GM10847 (cell line): Measurements from ENCODE around the gene TTC7B.
A peak's percentile ranks its signal among the peaks of the same experiment; 100 is the strongest.

Source experiments
- POLR2A ChIP-seq: IDR thresholded peaks from 2 replicates; pipeline ENCODE4 v1.6.1; 2011; ENCODE audit not compliant: insufficient read length; ENCODE audit errors: extremely low read depth

The TTC7B gene

DNA sequence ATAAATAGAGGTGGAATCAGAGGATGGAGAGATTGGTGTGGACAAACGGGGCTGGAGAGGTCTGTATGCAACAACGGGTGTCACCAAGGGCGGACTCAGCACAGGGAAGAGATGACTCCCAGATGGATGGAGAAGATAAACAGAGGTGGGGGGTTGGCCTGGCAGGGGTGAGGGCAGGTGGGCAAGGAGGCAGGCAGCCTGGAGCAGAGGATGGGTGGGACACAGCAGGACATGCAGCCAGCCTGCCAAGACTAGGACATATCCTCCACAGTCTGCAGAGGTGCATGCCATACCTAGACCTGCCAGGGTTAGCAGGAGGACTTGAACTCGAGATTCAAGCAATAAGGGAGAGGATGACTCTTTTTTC, 56.2 kb downstream of the TTC7B start:
- no peak for TF ChIP-seq POLR2A

DNA sequence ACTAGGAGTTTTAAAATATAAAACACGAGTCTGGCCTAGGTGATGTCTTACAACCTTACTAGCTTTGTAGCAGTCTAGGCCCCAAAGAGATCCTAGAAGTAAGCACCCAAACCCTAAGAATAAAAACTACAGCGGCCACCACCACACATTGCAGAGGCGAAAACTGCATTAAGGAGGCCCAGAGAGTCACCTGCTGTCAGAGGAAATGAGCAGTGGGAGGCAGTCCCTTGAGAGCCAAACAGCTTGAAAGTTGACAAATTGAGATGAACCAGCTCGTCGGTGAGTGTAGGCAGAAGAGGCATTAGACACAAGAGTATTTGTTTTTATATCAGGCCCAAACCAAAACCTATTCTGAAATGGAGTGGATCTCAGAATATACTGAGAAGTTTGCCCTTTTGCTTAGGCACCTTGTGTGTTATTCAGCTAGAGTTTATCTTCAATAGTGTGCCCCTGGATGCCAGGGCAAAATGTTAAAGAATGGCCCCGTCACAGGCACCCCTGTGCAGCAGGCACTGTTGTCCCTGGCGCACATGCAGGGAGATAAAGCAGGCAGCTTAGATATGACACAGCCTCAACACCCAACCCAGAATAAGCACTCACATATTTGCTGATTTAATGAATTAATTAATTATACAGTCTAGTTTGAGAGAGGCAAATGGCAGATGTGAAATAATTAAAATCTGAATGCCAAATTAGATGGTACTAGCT, 56.7 kb downstream of the TTC7B start:
- no peak for TF ChIP-seq POLR2A

GRCh38 chr14:90758959-90759358, 57.3 kb downstream of the TTC7B start:
- no peak for TF ChIP-seq POLR2A

GRCh38 chr14:90758028-90758889, 58.0 kb downstream of the TTC7B start:
- TF ChIP-seq POLR2A: peak; percentile 55

DNA sequence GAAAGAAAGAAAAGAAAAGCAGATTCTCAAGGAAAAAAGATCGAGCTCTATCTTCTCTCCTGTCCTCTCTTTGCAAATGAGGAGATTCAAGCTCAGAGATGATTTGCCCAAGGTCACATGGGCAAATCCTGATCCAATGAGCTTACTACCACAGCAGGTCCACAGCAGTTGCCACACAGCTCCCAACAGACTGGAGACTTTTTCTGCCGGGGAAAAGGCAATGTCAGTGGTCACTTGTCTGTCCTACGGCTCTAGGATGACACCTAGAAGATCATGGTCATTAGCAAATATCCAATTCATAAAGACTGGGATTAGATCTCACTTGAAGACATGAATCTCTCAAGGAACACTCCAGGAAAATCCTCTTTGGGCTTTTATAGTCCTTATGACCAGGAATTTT, 58.8 kb downstream of the TTC7B start:
- TF ChIP-seq POLR2A: no peak

- no peak for TF ChIP-seq POLR2A
Observed at GRCh38 chr14:90756755-90757345, 59.4 kb downstream of the TTC7B start.

DNA sequence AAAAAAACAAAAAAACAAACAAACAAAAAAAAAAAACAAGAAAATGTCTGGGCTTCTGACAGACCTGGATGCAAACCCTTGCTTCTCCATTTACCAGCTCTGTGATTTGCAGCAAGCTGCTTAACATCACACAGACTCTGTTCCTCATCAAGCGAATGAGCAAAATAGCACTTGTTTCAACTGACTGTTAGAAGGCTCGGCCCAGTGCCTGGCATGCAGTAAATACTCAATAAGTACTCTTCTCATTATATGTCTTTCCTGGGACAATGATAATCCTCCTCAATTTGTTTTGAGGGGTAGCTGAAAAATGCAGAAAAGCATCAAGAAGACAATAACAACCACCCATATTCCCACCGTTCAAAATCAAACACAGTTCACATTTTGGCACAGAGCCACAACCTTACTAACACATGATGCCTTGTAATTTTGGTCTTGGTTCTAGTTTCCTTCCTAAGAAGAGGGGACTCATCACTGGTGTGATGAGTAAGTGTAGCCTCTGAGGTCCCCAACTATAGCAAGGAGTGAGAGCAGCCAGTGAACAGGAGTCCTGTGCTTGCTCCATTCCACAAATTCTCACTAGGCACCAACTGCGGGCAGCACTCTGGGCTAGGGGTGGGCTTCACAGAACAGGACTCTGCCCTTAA, 60.4 kb downstream of the TTC7B start:
- no peak for TF ChIP-seq POLR2A

DNA sequence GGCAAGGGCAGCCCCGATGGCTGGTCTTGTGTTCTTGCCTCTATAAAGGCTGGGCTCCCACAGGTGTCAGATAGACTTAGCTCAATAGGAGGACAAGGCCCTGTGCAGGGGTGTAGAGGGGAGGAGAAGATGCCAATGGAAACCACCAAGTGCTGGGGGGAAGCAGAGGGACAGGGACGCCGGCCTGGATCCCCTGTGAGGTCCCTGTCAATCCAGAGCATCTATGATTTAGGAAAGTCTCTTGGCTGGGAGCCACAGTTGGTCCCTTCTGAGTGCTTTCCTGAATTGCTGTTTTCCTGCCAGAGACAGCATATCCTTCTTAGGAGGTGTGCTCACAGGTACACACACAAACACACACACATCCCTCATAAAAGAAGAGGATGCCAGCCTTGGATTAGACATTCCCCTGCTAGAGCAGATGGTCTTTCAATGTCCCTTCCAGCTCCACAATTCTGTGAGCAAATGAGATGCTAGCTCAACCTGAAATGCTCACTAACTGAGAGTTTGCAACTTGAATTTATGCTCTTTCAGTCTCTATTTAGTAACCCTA, 62.7 kb downstream of the TTC7B start:
- TF ChIP-seq POLR2A: no peak

DNA sequence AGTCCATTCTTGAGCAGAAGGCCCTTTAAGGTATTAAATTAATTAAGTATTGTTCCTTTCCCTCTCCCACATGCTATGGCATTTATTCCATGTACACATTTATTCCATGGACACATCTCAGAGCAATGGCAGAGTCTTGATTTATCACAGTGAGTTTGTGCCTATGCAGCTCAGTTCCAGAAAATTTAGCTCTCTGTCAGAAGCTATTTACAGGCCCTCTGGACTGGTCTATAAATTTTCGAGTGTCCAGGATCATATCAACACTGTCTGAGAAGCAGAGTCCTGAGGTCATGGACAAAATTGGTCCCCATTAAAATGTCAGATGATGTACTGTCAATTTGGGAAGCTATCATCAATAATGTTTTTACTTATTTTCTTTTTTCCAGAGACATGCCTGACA, 65.5 kb downstream of the TTC7B start:
- TF ChIP-seq POLR2A: no peak

DNA sequence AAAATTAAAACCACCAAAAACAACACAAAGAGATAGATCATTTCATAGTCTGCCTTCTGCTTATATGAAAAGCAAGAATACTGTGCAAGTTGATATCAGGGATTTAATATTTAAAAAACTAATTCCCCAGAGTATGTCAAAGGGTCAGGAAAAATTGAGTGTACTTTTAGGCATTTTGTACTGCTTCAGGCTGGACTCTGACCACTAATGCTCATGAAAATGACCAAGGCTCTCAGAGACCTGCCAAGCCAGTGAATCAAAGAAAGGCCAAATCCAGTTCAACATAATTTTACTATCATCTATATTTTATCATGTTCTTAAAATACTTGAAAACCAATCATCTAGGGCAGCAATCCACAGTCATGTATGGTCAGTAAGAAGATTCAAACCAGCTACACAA, 66.0 kb downstream of the TTC7B start:
- no peak for TF ChIP-seq POLR2A

DNA sequence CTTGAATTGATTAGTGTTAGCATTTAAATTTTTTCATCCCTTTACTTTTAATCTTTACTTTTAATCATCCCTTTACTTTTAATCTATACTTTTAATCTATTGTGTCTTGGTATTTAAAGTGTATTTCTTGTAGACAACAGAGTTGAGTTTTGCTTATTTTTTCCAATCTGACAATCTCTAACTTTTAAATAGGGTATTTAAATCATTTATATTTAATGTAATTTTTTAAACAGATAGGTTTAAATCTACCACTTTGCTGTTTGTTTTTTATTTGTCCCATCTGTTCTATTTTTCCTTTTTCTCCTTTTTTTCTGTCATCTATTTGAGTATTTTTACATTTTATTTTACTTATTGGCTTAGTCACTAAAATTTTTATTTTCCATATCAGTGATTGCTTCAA, 68.3 kb downstream of the TTC7B start:
- TF ChIP-seq POLR2A: no peak

- no peak for TF ChIP-seq POLR2A
Observed at GRCh38 chr14:90743826-90744225, 72.4 kb downstream of the TTC7B start.

DNA sequence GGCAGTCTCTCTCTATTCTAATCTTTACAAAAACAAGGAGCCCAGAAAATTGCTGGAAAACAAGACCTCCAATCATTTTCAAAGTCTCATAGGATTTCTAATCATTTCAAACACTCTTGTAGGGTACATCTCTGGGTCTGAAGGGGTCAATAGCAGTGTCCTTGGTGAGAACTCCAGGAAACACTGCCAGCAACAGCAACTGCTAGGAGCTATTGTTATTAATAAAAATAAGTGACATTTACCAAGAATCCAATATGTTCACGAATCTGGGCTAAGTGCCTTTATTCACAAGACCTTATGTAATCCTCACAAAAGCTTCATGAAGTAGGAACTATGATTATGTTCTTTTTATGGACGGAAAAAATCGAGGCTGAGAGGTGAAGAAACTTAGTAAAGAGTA, 72.8 kb downstream of the TTC7B start:
- no peak for TF ChIP-seq POLR2A

DNA sequence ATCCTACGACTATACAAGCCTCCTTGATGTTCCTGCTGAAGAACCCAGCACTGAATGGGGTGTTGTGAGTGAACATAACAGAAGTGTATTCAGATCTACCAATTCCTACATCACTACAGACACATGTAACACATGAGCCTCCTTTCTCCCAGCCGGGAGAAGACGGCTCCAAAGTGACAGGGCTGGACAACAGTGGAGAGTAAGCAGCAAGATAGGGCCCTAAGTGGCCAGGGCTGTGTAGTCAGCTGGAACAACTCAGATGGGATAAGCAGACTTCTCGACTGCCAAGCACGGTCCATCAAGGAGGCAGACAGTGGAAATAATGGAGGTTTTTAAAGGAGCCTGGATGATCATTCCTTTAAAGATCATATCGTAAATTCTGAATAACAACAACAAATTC, 73.5 kb downstream of the TTC7B start:
- TF ChIP-seq POLR2A: no peak

DNA sequence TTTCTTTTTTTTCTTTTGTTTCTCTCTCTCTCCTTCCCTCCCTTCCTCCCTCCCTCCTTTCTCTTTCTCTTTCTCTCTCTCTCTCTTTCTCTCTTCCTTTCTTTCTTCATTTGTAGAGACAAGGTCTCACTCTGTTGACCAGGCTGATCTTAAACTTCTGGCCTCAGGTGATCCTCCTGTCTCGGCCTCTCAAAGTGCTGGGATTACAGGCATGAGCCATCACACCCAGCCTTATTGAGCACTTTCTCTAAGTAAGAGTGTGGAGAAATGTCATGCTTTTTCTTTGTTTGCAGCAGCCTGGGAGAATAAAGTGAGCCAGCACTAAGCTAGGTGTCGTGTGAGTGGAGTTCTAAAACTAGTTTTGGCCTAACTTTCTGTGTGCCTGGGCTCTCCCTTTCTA, 74.0 kb downstream of the TTC7B start:
- TF ChIP-seq POLR2A: no peak

GRCh38 chr14:90741682-90741946, 74.6 kb downstream of the TTC7B start:
- TF ChIP-seq POLR2A: no peak
